IMR-90 (cell line): ENCODE results near the gene DMRT2. TPM values are rescaled to one million over a fixed set of nuclear protein-coding genes. Genes with fewer than 3 reads are reported as not detected.

Experiments
- ATAC-seq: fragments of 200-7000 bp; cut with Tn5 transposase; 2 replicates; pipeline ENCODE4 v1.9.1; 2020; ENCODE audit warnings: low read depth, mild to moderate bottlenecking, moderate library complexity
- BruUV-seq: library from RNA; stranded (reverse); fragments of 400-500 nt; replicated peaks from 2 replicates; lab custom pipeline; 2021; lab: Mats Ljungman, UMichigan
- CTCF ChIA-PET: fragments of 300-600 bp; formaldehyde crosslinking; extraction: SDS; loops from one replicate; lab custom pipeline; 2021; ENCODE audit warnings: antibody characterized with exemption; lab: Yijun Ruan, JAX
- POLR2A ChIA-PET: fragments of 300-600 bp; sonication (Branson Sonifier 250); formaldehyde crosslinking; loops from one replicate; lab custom pipeline; 2022; ENCODE audit warnings: antibody characterized with exemption; ENCODE audit not compliant: unreplicated experiment; lab: Charles Lee
- DNase-seq: peaks from one replicate; pipeline ENCODE4 v3.0.0; 2013
- H2AFZ ChIP-seq: replicated peaks from 2 replicates; pipeline ENCODE3; 2013; ENCODE audit warnings: low read length, mild to moderate bottlenecking; ENCODE audit not compliant: poor library complexity
- H2AK5ac ChIP-seq: 2 replicates; pipeline ENCODE4 v1.6.1; 2013; ENCODE audit warnings: low read depth, low read length, inconsistent platforms
- H2AK9ac ChIP-seq: replicated peaks from 2 replicates; pipeline ENCODE3; 2013; ENCODE audit warnings: mild to moderate bottlenecking, low read depth, low read length, moderate library complexity; ENCODE audit not compliant: poor library complexity
- H2BK120ac ChIP-seq: 2 replicates; pipeline ENCODE4 v1.6.1; 2013; ENCODE audit warnings: low read depth, low read length, inconsistent platforms
- H2BK15ac ChIP-seq: 3 replicates; pipeline ENCODE4 v1.6.1; 2013; ENCODE audit warnings: low read depth, low read length, inconsistent platforms
- H2BK20ac ChIP-seq: 2 replicates; pipeline ENCODE4 v1.6.1; 2013; ENCODE audit warnings: low read depth, mild to moderate bottlenecking, inconsistent platforms, low read length, moderate library complexity
- H2BK5ac ChIP-seq: 2 replicates; pipeline ENCODE4 v1.6.1; 2013; ENCODE audit warnings: mild to moderate bottlenecking, low read depth, low read length, inconsistent platforms; ENCODE audit not compliant: poor library complexity, severe bottlenecking
- H3K14ac ChIP-seq: replicated peaks from 2 replicates; pipeline ENCODE4 v1.6.1; 2013; ENCODE audit warnings: low read depth, low read length, inconsistent platforms
- H3K18ac ChIP-seq: 2 replicates; pipeline ENCODE4 v1.6.1; 2013; ENCODE audit warnings: low read depth, low read length, control low read depth
- H3K23ac ChIP-seq: 2 replicates; pipeline ENCODE4 v1.6.1; 2013; ENCODE audit warnings: low read depth, low read length, inconsistent platforms
- H3K27ac ChIP-seq: 2 replicates; pipeline ENCODE4 v1.5.1; 2013; ENCODE audit warnings: mild to moderate bottlenecking, control low read depth, low read length; ENCODE audit not compliant: insufficient read depth
- H3K27me3 ChIP-seq: 2 replicates; pipeline ENCODE4 v1.6.1; 2013; ENCODE audit warnings: low read length; ENCODE audit not compliant: control insufficient read depth, insufficient read depth
- H3K36me3 ChIP-seq: 2 replicates; pipeline ENCODE4 v1.6.1; 2013; ENCODE audit warnings: low read length, mixed read lengths; ENCODE audit not compliant: control insufficient read depth, insufficient read depth
- H3K4ac ChIP-seq: 2 replicates; pipeline ENCODE4 v1.6.1; 2013; ENCODE audit warnings: low read depth, low read length, inconsistent platforms
- H3K4me1 ChIP-seq: 2 replicates; pipeline ENCODE4 v1.6.1; 2013; ENCODE audit warnings: low read length, mixed read lengths; ENCODE audit not compliant: control insufficient read depth, insufficient read depth
- H3K4me2 ChIP-seq: 2 replicates; pipeline ENCODE4 v1.6.1; 2013; ENCODE audit warnings: low read depth, mild to moderate bottlenecking, control low read depth, low read length, moderate library complexity
- H3K4me3 ChIP-seq: 2 replicates; pipeline ENCODE4 v1.5.1; 2013; ENCODE audit warnings: low read depth, mild to moderate bottlenecking, control low read depth, low read length, moderate library complexity; ENCODE audit not compliant: insufficient read depth
- H3K56ac ChIP-seq: 2 replicates; pipeline ENCODE4 v1.6.1; 2013; ENCODE audit warnings: low read length, inconsistent platforms; ENCODE audit not compliant: insufficient read depth; ENCODE audit errors: extremely low read depth
- H3K79me1 ChIP-seq, 2 experiments: 2 replicates each; pipeline ENCODE4 v1.6.1; 2013; ENCODE audit warnings: low read length in 2 of 2, inconsistent platforms in 1 of 2, low read depth in 1 of 2
- H3K9ac ChIP-seq: 2 replicates; pipeline ENCODE4 v1.6.1; 2013; ENCODE audit warnings: low read depth, low read length, control low read depth
- H3K9me1 ChIP-seq: 2 replicates; pipeline ENCODE4 v1.6.1; 2013; ENCODE audit warnings: low read length, inconsistent platforms; ENCODE audit not compliant: insufficient read depth
- H3K9me3 ChIP-seq: 2 replicates; pipeline ENCODE4 v1.6.1; 2013; ENCODE audit warnings: low read length; ENCODE audit not compliant: control insufficient read depth, insufficient read depth
- H4K20me1 ChIP-seq: 2 replicates; pipeline ENCODE4 v1.6.1; 2013; ENCODE audit warnings: low read length, inconsistent platforms; ENCODE audit not compliant: insufficient read depth
- H4K5ac ChIP-seq: 2 replicates; pipeline ENCODE4 v1.6.1; 2013; ENCODE audit warnings: mild to moderate bottlenecking, low read depth, low read length, control low read depth
- H4K8ac ChIP-seq, 2 experiments: 2 replicates each; pipeline ENCODE4 v1.6.1; 2013; ENCODE audit warnings: low read depth in 2 of 2, low read length in 2 of 2, control low read depth in 1 of 2, inconsistent platforms in 1 of 2
- H4K91ac ChIP-seq: 2 replicates; pipeline ENCODE4 v1.6.1; 2013; ENCODE audit warnings: low read depth, low read length, inconsistent platforms; ENCODE audit not compliant: insufficient read depth
- CEBPB ChIP-seq: IDR thresholded peaks from 2 replicates; pipeline ENCODE4 v1.6.1; 2012; ENCODE audit warnings: low read depth, low read length, improper control_type of control experiment
- CHD1 ChIP-seq: IDR thresholded peaks from 2 replicates; pipeline ENCODE4 v1.6.1; 2012; ENCODE audit warnings: low read depth, low read length, improper control_type of control experiment
- MAZ ChIP-seq: IDR thresholded peaks from 2 replicates; pipeline ENCODE4 v1.6.1; 2012; ENCODE audit warnings: low read depth, mild to moderate bottlenecking, low read length, improper control_type of control experiment, moderate library complexity, borderline replicate concordance
- NFE2L2 ChIP-seq: fragments of 150-350 bp; IDR thresholded peaks from 2 replicates; pipeline ENCODE4 v1.6.1; 2016; ENCODE audit warnings: low read depth, mild to moderate bottlenecking, low read length
- SMC3 ChIP-seq: fragments of 150-350 bp; IDR thresholded peaks from 2 replicates; pipeline ENCODE4 v1.6.1; 2016; ENCODE audit warnings: low read depth, mild to moderate bottlenecking, antibody characterized with exemption, low read length, moderate library complexity
- WGBS, 2 experiments: methylation state at CpG; one replicate each; pipeline versions ENCODE4 v1.1.5 to v1.1.7; 2013; ENCODE audit warnings: missing lambda C conversion rate in 2 of 2; ENCODE audit not compliant: insufficient read length in 1 of 2; ENCODE audit errors: extremely low coverage in 2 of 2; 5-methylcytosine and 5-hydroxymethylcytosine counted together
- dilution Hi-C: fragments of 300-500 bp; cut with HindIII; formaldehyde crosslinking; loops from one replicate; pipeline ENCODE4 v1.14.3; 2018; ENCODE audit warnings: low sequenced_read_pairs; ENCODE audit not compliant: unreplicated experiment
- in situ Hi-C: fragments of 300-500 bp; cut with MboI; formaldehyde crosslinking; loops from 3 replicates; pipeline ENCODE4 v1.14.3; 2019; ENCODE audit warnings: low sequenced_read_pairs, inconsistent platforms, mixed read lengths
- intact Hi-C: fragments of 100-400 bp; cut with micrococcal nuclease; formaldehyde crosslinking; loops from 2 replicates; pipeline ENCODE4 v1.10.0; 2022
- polyA plus RNA-seq, 3 experiments: library from polyadenylated mRNA; depleted of rRNA; stranded (reverse); fragments of >200 nt; gene quantifications; 2 replicates each; pipeline ENCODE4 v1.2.3, GENCODE V29; 2012; ENCODE audit warnings: low replicate concordance in 1 of 3
- total RNA-seq: library from RNA; depleted of rRNA; stranded (reverse); fragments of >200 nt; gene quantifications from 2 replicates; pipeline ENCODE4 v1.2.3, GENCODE V29; 2012
- TF ChIP-seq, protein P1 (sequence below): conservative IDR thresholded peaks from 2 replicates; pipeline ENCODE4 v1.5.1; 2012; ENCODE audit warnings: mild to moderate bottlenecking, low read depth, low read length, improper control_type of control experiment
- TF ChIP-seq, protein P2 (sequence below): fragments of 150-350 bp; IDR thresholded peaks from 2 replicates; pipeline ENCODE4 v1.6.1; 2016; ENCODE audit warnings: low read depth, mild to moderate bottlenecking, low read length, moderate library complexity, borderline replicate concordance

Gene DMRT2
- total and polyA plus RNA-seq, 2 of the 4 experiments (the other 2 are of a cell fraction), result not detected

DNA sequence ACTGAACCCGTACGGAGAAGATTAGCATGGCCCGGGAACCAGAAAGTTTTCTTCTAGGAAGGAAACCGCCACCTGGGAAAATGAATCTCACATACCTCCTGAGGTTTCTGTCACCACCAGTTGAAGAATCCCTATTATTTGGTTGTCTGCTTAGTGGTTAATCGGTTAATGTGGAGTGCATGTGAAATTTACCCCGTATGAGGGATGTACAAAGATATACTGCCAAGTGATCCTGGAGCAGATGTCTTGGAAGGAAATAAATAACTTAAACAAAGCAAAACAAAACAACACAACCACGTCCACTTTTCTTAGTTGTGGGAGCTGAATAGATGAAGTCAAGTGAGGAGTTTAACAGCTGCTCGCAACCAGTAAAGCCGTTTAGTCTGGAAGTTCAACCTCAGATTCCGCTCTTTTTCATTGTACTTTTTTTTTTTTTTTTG is 3.8 kb downstream of the DMRT2 start:
- H3K36me3 ChIP-seq, result no peaks in the 10 kb centered on the region
- H3K9me3 ChIP-seq, result peaks cover 13% of the 10 kb centered on the region; the same call in 1 of the 2 replicates
- no peak overlapping the region for H3K27ac ChIP-seq
- H4K91ac ChIP-seq, result no peak overlapping the region
- CTCF ChIA-PET, result interaction anchor here (0.7 kb wide), 2 partner anchors 630 to 807 kb away, joined by 4 to 5 read pairs; no protein-coding TSS in a partner anchor
- H4K20me1 ChIP-seq, result no peaks in the 10 kb centered on the region
- no peaks in the 10 kb centered on the region for H3K4me1 ChIP-seq
- DNase-seq, result no peak
- H3K79me1 ChIP-seq, result no peaks in the 10 kb centered on the region
- H3K9ac ChIP-seq, result no peak overlapping the region
- dilution Hi-C loops (no loop called here), intact Hi-C loops (no loop called here), in situ Hi-C loops (no loop called here)
- H3K27me3 ChIP-seq, result peaks cover 48% of the 10 kb centered on the region
- H3K23ac ChIP-seq, result no peak overlapping the region
- H3K4me2 ChIP-seq, result no peak overlapping the region
- no peaks in the 10 kb centered on the region for H3K9me1 ChIP-seq
- H2AK5ac ChIP-seq, result no peak overlapping the region
- H2BK5ac ChIP-seq, result no peak overlapping the region
- no peak overlapping the region for H2BK20ac ChIP-seq
- BruUV-seq, result no TSS peak
- no peak overlapping the region for H3K18ac ChIP-seq
- no peak overlapping the region for H2BK120ac ChIP-seq
- no peak overlapping the region for H2BK15ac ChIP-seq
- H4K8ac ChIP-seq, result no peak overlapping the region
- TF ChIP-seq, protein P1, sequence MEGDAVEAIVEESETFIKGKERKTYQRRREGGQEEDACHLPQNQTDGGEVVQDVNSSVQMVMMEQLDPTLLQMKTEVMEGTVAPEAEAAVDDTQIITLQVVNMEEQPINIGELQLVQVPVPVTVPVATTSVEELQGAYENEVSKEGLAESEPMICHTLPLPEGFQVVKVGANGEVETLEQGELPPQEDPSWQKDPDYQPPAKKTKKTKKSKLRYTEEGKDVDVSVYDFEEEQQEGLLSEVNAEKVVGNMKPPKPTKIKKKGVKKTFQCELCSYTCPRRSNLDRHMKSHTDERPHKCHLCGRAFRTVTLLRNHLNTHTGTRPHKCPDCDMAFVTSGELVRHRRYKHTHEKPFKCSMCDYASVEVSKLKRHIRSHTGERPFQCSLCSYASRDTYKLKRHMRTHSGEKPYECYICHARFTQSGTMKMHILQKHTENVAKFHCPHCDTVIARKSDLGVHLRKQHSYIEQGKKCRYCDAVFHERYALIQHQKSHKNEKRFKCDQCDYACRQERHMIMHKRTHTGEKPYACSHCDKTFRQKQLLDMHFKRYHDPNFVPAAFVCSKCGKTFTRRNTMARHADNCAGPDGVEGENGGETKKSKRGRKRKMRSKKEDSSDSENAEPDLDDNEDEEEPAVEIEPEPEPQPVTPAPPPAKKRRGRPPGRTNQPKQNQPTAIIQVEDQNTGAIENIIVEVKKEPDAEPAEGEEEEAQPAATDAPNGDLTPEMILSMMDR, result no peak
- TF ChIP-seq MAZ (no peak), CEBPB (no peak), SMC3 (no peak), NFE2L2 (no peak), CHD1 (no peak)
- TF ChIP-seq, protein P2, sequence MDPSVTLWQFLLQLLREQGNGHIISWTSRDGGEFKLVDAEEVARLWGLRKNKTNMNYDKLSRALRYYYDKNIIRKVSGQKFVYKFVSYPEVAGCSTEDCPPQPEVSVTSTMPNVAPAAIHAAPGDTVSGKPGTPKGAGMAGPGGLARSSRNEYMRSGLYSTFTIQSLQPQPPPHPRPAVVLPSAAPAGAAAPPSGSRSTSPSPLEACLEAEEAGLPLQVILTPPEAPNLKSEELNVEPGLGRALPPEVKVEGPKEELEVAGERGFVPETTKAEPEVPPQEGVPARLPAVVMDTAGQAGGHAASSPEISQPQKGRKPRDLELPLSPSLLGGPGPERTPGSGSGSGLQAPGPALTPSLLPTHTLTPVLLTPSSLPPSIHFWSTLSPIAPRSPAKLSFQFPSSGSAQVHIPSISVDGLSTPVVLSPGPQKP, result no peak
- POLR2A ChIA-PET, result no interaction called here
- H2AFZ ChIP-seq, result no peak overlapping the region
- no peak overlapping the region for H2AK9ac ChIP-seq
- no peak overlapping the region for H3K4ac ChIP-seq
- no peak overlapping the region for H3K56ac ChIP-seq
- H3K4me3 ChIP-seq, result no peak overlapping the region
- H4K5ac ChIP-seq, result no peak overlapping the region
- no peak for ATAC-seq
- WGBS, 2 experiments, result no CpG with 5 or more reads among the region's 10 CpGs
- no peak overlapping the region for H3K14ac ChIP-seq
